Keratinocyte (primary cell): Measurements from ENCODE around the gene ADGRV1. TPM values are rescaled to one million over a fixed set of nuclear protein-coding genes. Genes with fewer than 3 reads are reported as not detected.

Experiments used
- DNase-seq: peaks from one replicate; pipeline ENCODE4 v3.0.0-alpha.2; 2011; ENCODE audit warnings: low read depth, missing footprints, low spot score
- FAIRE-seq: peaks from 2 replicates; lab custom pipeline; 2011; peaks lifted over from hg19 to GRCh38; lab: Jason Lieb, UNC
- H2AFZ ChIP-seq: 2 replicates; pipeline ENCODE4 v1.6.0; 2012; ENCODE audit warnings: low read length, control low read depth, inconsistent platforms; ENCODE audit not compliant: control insufficient read depth
- H3K27ac ChIP-seq: 2 replicates; pipeline ENCODE4 v1.5.1; 2011; ENCODE audit warnings: low read length; ENCODE audit not compliant: control insufficient read depth, insufficient read depth
- H3K27me3 ChIP-seq: 3 replicates; pipeline ENCODE4 v1.6.0; 2011; ENCODE audit warnings: low read length; ENCODE audit not compliant: control insufficient read depth, insufficient read depth; ENCODE audit errors: extremely low read depth
- H3K36me3 ChIP-seq, 2 experiments: 2 replicates in 1 of 2; 3 replicates in 1 of 2; pipeline ENCODE4 v1.5.1; 2011; ENCODE audit warnings: low read length in 2 of 2, mild to moderate bottlenecking in 1 of 2; ENCODE audit not compliant: control insufficient read depth in 2 of 2, insufficient read depth in 2 of 2; ENCODE audit errors: extremely low read depth in 1 of 2
- H3K4me1 ChIP-seq: 3 replicates; pipeline ENCODE4 v1.5.1; 2011; ENCODE audit warnings: low read length; ENCODE audit not compliant: control insufficient read depth, insufficient read depth; ENCODE audit errors: extremely low read depth
- H3K4me2 ChIP-seq: 3 replicates; pipeline ENCODE4 v1.6.0; 2011; ENCODE audit warnings: low read depth, low read length; ENCODE audit not compliant: control insufficient read depth, insufficient read depth; ENCODE audit errors: extremely low read depth
- H3K4me3 ChIP-seq, 3 experiments: fragments of 200-600 bp in 1 of 3; sonication (generic) in 1 of 3; 2 replicates in 2 of 3; 3 replicates in 1 of 3; pipeline ENCODE4 v1.5.1; 2011 to 2016; ENCODE audit warnings: low read length in 3 of 3, mild to moderate bottlenecking in 3 of 3, control low read depth in 2 of 3, inconsistent platforms in 1 of 3, low read depth in 1 of 3, mixed read lengths in 1 of 3, mixed run types in 1 of 3, moderate library complexity in 1 of 3; ENCODE audit not compliant: control insufficient read depth in 2 of 3, insufficient read depth in 2 of 3; ENCODE audit errors: extremely low read depth in 1 of 3
- H3K79me2 ChIP-seq: 2 replicates; pipeline ENCODE4 v1.6.0; 2012; ENCODE audit warnings: low read length; ENCODE audit not compliant: control insufficient read depth, insufficient read depth
- H3K9ac ChIP-seq: 3 replicates; pipeline ENCODE4 v1.6.0; 2011; ENCODE audit warnings: low read length; ENCODE audit not compliant: control insufficient read depth, insufficient read depth; ENCODE audit errors: extremely low read depth
- H3K9me1 ChIP-seq: 3 replicates; pipeline ENCODE4 v1.6.0; 2011; ENCODE audit warnings: low read length; ENCODE audit not compliant: control insufficient read depth, insufficient read depth; ENCODE audit errors: extremely low read depth
- H3K9me3 ChIP-seq: 2 replicates; pipeline ENCODE4 v1.5.1; 2012; ENCODE audit warnings: low read depth, low read length; ENCODE audit not compliant: control insufficient read depth
- H4K20me1 ChIP-seq: 3 replicates; pipeline ENCODE4 v1.6.0; 2011; ENCODE audit warnings: low read length; ENCODE audit not compliant: control insufficient read depth, insufficient read depth; ENCODE audit errors: extremely low read depth
- CTCF ChIP-seq, 3 experiments: IDR thresholded peaks in 1 of 3; conservative IDR thresholded peaks in 1 of 3; optimal IDR thresholded peaks in 1 of 3; 2 replicates in 2 of 3; 3 replicates in 1 of 3; pipeline versions ENCODE3 to v1.5.1; 2011; ENCODE audit warnings: low read length in 3 of 3, mild to moderate bottlenecking in 3 of 3, moderate library complexity in 2 of 3, control low read depth in 1 of 3, inconsistent platforms in 1 of 3; ENCODE audit not compliant: insufficient read depth in 2 of 3; ENCODE audit errors: extremely low read depth in 1 of 3
- EZH2 ChIP-seq: IDR thresholded peaks from one replicate; pipeline ENCODE4 v1.6.1; 2012; ENCODE audit warnings: inconsistent platforms, mild to moderate bottlenecking, low read length, moderate library complexity
- dilution Hi-C: fragments of 300-500 bp; cut with MboI; formaldehyde crosslinking; loops from one replicate; pipeline ENCODE4 v1.7.0; 2020; ENCODE audit warnings: low sequenced_read_pairs; ENCODE audit not compliant: extremely low pct_ligation_motif_present
- polyA plus RNA-seq, 5 experiments: library from polyadenylated mRNA; depleted of rRNA in 3 of 5; stranded (reverse) in 3 of 5; stranded (forward) in 1 of 5; unstranded in 1 of 5; fragments of >200 nt; gene quantifications; 1 replicate in 1 of 5; 2 replicates in 3 of 5; 3 replicates in 1 of 5; pipeline versions ENCODE4 v1.2.1 to v1.2.3, GENCODE V29; 2011 to 2012; ENCODE audit warnings: missing spikeins in 2 of 5, low read depth in 1 of 5, low replicate concordance in 1 of 5

Gene ADGRV1
- polyA plus RNA-seq, 1 donor (not counting 4 experiments of a cell fraction or from before 2014, with no cell fraction given): 0.05 TPM

- H3K9me1 ChIP-seq: no peaks in the 10 kb centered on the region
- no peaks in the 10 kb centered on the region for H4K20me1 ChIP-seq
- DNase-seq: no peak
- FAIRE-seq: no peak
- no peaks in the 10 kb centered on the region for H3K36me3 ChIP-seq
- no peak overlapping the region for H3K4me2 ChIP-seq
- dilution Hi-C loops: no loop called here
- H3K9me3 ChIP-seq: no peaks in the 10 kb centered on the region
- H3K27me3 ChIP-seq: no peaks in the 10 kb centered on the region
- H2AFZ ChIP-seq: no peak overlapping the region
- H3K4me1 ChIP-seq: no peaks in the 10 kb centered on the region
- no peak overlapping the region for H3K27ac ChIP-seq
- H3K4me3 ChIP-seq: no peak overlapping the region
- no peaks in the 10 kb centered on the region for H3K79me2 ChIP-seq
- no peak overlapping the region for H3K9ac ChIP-seq
- TF ChIP-seq CTCF (optimal IDR thresholded peaks at IDR 0.05 in 1 of 3, IDR thresholded peaks at IDR 0.05 in 1 of 3, conservative IDR thresholded peaks at IDR 0.05 in 1 of 3; ENCODE audit: extremely low read depth in 1 of 3, insufficient read depth in 2 of 3, low read length in 3 of 3) (no peak), EZH2 (no peak)
Measured at GRCh38 chr5:91026466-91026865, 467.9 kb downstream of the ADGRV1 start.

- Histone ChIP-seq H3K36me3 (no peaks in the 10 kb centered on the region), H3K9ac (no peak overlapping the region), H3K9me3 (no peaks in the 10 kb centered on the region), H2AFZ (no peak overlapping the region), H3K27ac (no peak overlapping the region), H3K4me3 (no peak overlapping the region), H3K27me3 (no peaks in the 10 kb centered on the region), H3K4me2 (no peak overlapping the region), H3K79me2 (no peaks in the 10 kb centered on the region), H3K9me1 (no peaks in the 10 kb centered on the region), H3K4me1 (no peaks in the 10 kb centered on the region), H4K20me1 (no peaks in the 10 kb centered on the region)
- no peak for FAIRE-seq
- no peak for DNase-seq
- TF ChIP-seq EZH2 (no peak), CTCF (optimal IDR thresholded peaks at IDR 0.05 in 1 of 3, IDR thresholded peaks at IDR 0.05 in 1 of 3, conservative IDR thresholded peaks at IDR 0.05 in 1 of 3; ENCODE audit: extremely low read depth in 1 of 3, insufficient read depth in 2 of 3, low read length in 3 of 3) (no peak)
- dilution Hi-C loops: no loop called here
Measured at GRCh38 chr5:91027405-91028139, 469.0 kb downstream of the ADGRV1 start.
